Right lobe of liver (tissue), 4 donors: ENCODE results near the gene SPON2.

Experiments used
- POLR2A ChIP-seq: fragments of 450-650 bp; IDR thresholded peaks from one replicate; pipeline ENCODE4 v1.6.1; 2017; ENCODE audit warnings: antibody characterized with exemption, mild to moderate bottlenecking
- TF ChIP-seq, protein P1 (sequence below), 4 donors: fragments of 200-600 bp in 3 of 4; fragments of 450-650 bp in 1 of 4; IDR thresholded peaks; one replicate each; pipeline versions ENCODE4 v1.5.1 to v1.8.0; 2016 to 2022; ENCODE audit warnings: antibody characterized with exemption in 4 of 4, mild to moderate bottlenecking in 2 of 4
- donor health status: DM: no; HTN: no; CAD: no.
- donor health status: DM: no; HTN: no; CAD: no.
- donor health status: DM: no; HTN: yes; CAD: no.

DNA sequence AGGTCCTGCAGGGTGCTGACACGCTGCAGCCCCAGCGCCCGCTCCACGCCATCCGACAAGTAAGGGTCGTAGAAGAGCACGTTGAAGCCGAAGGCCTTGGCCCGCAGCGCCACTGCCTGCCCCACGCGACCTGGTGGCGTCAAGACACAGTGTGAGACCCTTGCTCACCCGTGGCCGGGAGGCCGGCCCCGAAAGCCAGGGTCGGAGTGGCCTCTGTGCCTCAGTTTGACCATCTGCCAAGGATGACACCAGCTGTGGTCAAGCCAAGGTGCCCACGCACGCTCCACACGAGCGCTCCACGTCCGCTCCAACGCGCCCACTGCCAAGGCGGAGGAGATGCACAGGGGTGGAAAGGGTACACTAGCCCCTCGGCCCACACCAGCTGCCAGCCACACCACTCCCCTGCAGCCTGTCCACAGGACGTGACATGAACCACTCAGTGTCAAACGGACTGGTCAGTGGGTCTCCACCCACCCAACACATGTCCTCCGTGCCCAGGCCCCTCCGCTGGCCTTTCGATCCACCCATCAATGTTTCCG, 43.8 kb upstream of the SPON2 start:
- TF ChIP-seq, protein P1, sequence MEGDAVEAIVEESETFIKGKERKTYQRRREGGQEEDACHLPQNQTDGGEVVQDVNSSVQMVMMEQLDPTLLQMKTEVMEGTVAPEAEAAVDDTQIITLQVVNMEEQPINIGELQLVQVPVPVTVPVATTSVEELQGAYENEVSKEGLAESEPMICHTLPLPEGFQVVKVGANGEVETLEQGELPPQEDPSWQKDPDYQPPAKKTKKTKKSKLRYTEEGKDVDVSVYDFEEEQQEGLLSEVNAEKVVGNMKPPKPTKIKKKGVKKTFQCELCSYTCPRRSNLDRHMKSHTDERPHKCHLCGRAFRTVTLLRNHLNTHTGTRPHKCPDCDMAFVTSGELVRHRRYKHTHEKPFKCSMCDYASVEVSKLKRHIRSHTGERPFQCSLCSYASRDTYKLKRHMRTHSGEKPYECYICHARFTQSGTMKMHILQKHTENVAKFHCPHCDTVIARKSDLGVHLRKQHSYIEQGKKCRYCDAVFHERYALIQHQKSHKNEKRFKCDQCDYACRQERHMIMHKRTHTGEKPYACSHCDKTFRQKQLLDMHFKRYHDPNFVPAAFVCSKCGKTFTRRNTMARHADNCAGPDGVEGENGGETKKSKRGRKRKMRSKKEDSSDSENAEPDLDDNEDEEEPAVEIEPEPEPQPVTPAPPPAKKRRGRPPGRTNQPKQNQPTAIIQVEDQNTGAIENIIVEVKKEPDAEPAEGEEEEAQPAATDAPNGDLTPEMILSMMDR (IDR thresholded peaks at IDR 0.05) = no peak
- no peak for TF ChIP-seq POLR2A
